Lower lobe of right lung (tissue), 2 donors: ENCODE results near the gene PRDM11. TPM values are rescaled to one million over a fixed set of nuclear protein-coding genes. Genes with fewer than 3 reads are reported as not detected.

Experiments used
- ATAC-seq, 2 donors: fragments of 200-7000 bp; cut with Tn5 transposase; one replicate each; pipeline ENCODE4 v1.9.1; 2020 to 2022; ENCODE audit warnings: mild to moderate bottlenecking in 2 of 2, moderate library complexity in 2 of 2
- DNase-seq: peaks from one replicate; pipeline ENCODE4 v3.0.0-alpha.2; 2020
- H3K27ac ChIP-seq: fragments of 200-600 bp; one replicate; pipeline ENCODE4 v1.8.0; 2022
- H3K27me3 ChIP-seq: fragments of 200-600 bp; one replicate; pipeline ENCODE4 v1.8.0; 2022; ENCODE audit warnings: low read depth
- H3K36me3 ChIP-seq: fragments of 200-600 bp; one replicate; pipeline ENCODE4 v1.8.0; 2022; ENCODE audit warnings: mild to moderate bottlenecking
- H3K4me1 ChIP-seq: fragments of 200-600 bp; one replicate; pipeline ENCODE4 v1.8.0; 2022
- H3K4me3 ChIP-seq: fragments of 200-600 bp; one replicate; pipeline ENCODE4 v1.8.0; 2022; ENCODE audit warnings: mild to moderate bottlenecking
- H3K9me3 ChIP-seq: fragments of 200-600 bp; one replicate; pipeline ENCODE4 v1.8.0; 2022
- intact Hi-C: fragments of 100-400 bp; cut with DNase I; formaldehyde crosslinking; loops from one replicate; pipeline ENCODE4 v1.11.0; 2022
- total RNA-seq: library from RNA; stranded (reverse); fragmentation: NEBNext Ultra II Directional; extraction: Animal tissue kit (Norgen Biotek cat#: 25700); gene quantifications from one replicate; pipeline ENCODE4 v1.2.1, GENCODE V29; 2021
- TF ChIP-seq, protein P1 (sequence below): fragments of 200-600 bp; IDR thresholded peaks from one replicate; pipeline ENCODE4 v1.8.0; 2022; ENCODE audit warnings: antibody characterized with exemption, mild to moderate bottlenecking
- donor health status: DM: no; HTN: yes; CAD: no; lungs with severe emphysema.

The PRDM11 gene
- total RNA-seq, 1 donor from 2014 or later, result 15.1 TPM

DNA sequence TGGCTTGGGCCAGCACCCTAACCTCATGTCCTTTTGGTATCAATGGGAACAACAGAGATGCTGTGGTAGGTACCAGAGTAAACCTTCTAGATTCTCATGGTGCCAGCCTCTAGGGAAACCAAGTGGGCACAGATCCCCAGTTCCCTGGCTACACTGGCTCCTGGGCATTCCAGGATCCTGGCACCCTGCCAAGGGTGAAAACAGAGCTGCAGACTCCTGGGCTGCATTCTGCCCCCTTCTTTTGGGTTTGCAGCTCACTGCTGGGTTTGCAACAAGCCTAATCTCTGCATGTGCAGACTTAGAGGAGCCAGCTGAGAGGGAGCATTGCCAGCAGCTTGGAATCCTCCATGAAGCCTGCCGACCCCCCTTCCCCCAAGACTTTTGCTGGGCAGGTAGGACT lies 30.6 kb downstream of the PRDM11 start:
- Histone ChIP-seq H3K9me3 (no peaks in the 10 kb centered on the region), H3K36me3 (no peaks in the 10 kb centered on the region), H3K27me3 (no peaks in the 10 kb centered on the region), H3K27ac (no peak overlapping the region), H3K4me1 (peaks cover 14% of the 10 kb centered on the region), H3K4me3 (no peak overlapping the region)
- intact Hi-C loops, result no loop called here
- DNase-seq (no peak), ATAC-seq (no peak)
- TF ChIP-seq, protein P1, sequence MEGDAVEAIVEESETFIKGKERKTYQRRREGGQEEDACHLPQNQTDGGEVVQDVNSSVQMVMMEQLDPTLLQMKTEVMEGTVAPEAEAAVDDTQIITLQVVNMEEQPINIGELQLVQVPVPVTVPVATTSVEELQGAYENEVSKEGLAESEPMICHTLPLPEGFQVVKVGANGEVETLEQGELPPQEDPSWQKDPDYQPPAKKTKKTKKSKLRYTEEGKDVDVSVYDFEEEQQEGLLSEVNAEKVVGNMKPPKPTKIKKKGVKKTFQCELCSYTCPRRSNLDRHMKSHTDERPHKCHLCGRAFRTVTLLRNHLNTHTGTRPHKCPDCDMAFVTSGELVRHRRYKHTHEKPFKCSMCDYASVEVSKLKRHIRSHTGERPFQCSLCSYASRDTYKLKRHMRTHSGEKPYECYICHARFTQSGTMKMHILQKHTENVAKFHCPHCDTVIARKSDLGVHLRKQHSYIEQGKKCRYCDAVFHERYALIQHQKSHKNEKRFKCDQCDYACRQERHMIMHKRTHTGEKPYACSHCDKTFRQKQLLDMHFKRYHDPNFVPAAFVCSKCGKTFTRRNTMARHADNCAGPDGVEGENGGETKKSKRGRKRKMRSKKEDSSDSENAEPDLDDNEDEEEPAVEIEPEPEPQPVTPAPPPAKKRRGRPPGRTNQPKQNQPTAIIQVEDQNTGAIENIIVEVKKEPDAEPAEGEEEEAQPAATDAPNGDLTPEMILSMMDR, result no peak

DNA sequence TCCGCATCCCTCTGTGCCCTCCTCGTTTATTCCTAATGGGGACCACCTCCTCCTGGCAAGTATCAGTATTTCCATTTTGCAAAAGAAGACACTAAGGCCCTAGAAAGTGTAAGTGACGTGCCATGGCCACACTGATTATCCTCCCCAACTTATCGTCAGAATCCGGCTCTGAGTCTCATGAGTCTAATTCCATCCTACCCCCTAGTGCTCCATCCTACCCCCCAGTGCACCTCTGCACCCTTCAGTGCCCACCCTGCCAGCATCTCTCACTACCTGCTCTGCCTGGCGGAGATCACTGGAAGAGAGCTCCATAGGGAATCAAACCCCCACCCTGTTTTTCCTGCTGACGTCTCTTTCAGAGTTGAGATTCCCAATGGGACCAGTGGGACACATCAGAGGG lies 31.8 kb downstream of the PRDM11 start:
- Histone ChIP-seq H3K27ac (no peak overlapping the region), H3K4me1 (peaks cover 14% of the 10 kb centered on the region), H3K27me3 (no peaks in the 10 kb centered on the region), H3K4me3 (no peak overlapping the region), H3K9me3 (no peaks in the 10 kb centered on the region), H3K36me3 (no peaks in the 10 kb centered on the region)
- intact Hi-C loops, result no loop called here
- DNase-seq (no peak), ATAC-seq (no peak)
- TF ChIP-seq, protein P1, result no peak

DNA sequence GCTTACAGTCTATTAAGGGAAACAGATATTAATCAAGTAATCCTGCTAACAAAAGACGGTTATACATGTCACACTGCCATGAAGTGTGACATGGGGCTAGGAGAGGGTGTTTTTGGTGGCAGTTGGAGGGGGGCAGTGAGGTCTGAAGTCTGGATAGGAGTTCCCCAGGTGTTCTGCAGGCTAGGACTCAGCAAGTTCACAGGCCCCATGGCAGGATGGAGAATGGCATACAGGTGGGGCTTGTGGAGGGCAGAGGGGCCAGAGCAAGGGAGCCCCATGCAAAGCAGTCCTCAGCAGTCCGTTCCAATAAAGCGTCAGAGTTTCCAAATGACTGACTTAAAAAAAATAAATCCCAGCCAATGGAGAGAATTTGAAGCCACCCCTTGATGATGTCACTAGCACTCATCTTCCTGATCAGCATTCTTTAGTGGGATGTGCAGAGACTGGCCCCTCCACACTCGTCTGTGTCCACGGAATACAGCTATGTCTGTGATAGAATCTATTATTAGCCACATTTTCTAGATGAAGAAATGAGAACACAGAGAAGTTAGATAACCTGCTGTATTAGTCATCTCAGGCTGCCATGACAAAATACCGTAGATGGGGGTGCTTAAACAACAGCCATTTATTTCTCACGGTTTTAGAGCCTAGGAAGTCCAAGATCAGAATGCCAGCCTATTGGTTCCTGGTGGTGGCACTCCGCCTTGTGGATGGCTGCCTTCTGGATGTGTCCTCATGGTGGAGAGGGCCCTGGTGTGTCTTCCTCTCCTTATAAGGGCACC lies 32.6 kb downstream of the PRDM11 start:
- Histone ChIP-seq H3K36me3 (peaks cover 3% of the 10 kb centered on the region), H3K27me3 (no peaks in the 10 kb centered on the region), H3K27ac (no peak overlapping the region), H3K9me3 (no peaks in the 10 kb centered on the region), H3K4me1 (peaks cover 14% of the 10 kb centered on the region), H3K4me3 (no peak overlapping the region)
- intact Hi-C loops, result no loop called here
- TF ChIP-seq, protein P1, result no peak
- ATAC-seq, result no peak
- DNase-seq, result no peak

DNA sequence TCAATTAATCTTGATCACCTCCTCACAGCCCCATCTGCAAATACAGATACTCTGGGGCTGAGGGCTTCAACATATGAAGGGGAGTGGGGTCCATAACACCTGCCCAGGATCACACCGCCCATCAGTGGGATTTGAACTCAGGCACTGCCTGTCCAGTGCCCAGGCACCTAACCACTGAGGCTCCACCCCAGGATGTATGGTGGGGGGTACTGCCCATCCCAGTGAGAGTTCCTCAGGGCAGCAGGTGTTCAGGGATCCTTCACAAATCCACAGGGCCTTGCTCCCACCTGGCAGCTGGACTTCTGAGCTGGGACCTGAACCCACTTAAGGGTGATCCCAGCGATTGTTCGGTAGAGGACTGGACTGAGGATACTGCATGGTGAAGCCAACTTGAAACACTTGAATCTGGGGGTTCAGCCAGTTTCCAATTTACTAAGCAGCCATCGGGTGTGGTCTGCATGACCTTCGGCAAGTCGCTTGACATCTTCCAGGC lies 33.3 kb downstream of the PRDM11 start:
- peak overlapping the region; percentile 59 for H3K4me3 ChIP-seq

DNA sequence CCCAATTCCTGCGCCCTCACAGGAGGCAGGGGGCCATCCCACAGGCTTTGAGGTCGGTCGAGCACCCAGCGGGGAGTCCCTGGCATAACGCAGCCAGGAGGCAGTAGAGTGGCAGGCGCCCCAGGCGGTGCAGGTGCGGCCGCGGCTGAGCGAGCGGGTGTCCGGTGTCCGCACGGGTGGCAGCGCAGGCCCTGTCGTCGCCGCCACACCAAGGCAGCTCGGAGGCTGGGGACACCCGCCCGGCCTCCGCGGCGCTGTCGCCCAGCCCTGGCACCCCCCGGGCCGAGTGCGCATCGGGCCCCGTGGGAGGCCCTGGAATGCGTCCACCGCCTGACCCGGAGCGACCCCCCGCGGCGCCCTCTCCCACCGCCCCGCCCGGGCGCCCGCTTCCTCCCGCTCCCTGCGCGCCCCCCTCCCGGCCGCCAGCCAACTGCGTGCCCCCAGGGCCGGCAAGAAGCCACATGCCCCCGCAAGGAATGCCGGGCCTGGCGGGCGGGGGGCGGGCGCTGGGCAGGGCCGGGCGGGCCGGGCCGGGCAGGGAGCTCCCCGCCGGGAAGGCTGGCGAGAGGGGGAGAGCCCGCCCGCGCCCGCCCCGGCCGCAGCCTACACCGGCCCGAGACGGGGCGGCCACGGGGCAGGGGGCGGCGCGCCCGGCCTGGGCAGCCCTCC lies 33.9 kb downstream of the PRDM11 start:
- peak overlapping the region; percentile 59 for H3K4me3 ChIP-seq
- peaks cover 14% of the 10 kb centered on the region for H3K4me1 ChIP-seq
- TF ChIP-seq, protein P1, result peak; percentile 55
- no peaks in the 10 kb centered on the region for H3K9me3 ChIP-seq
- intact Hi-C loops, result no loop called here
- DNase-seq (peak; percentile 64), ATAC-seq (peak; percentile 84 to 89)
- peak overlapping the region; percentile 93 for H3K27ac ChIP-seq
- no peaks in the 10 kb centered on the region for H3K27me3 ChIP-seq
- peaks cover 8% of the 10 kb centered on the region for H3K36me3 ChIP-seq

More for the DNA sequence above, 33.3 kb downstream of the PRDM11 start:
- H3K36me3 ChIP-seq, result peaks cover 8% of the 10 kb centered on the region
- intact Hi-C loops, result no loop called here
- no peak for DNase-seq
- TF ChIP-seq, protein P1, result no peak
- peaks cover 14% of the 10 kb centered on the region for H3K4me1 ChIP-seq
- H3K9me3 ChIP-seq, result no peaks in the 10 kb centered on the region
- H3K27ac ChIP-seq, result peak overlapping the region; percentile 93
- no peak for ATAC-seq
- H3K27me3 ChIP-seq, result no peaks in the 10 kb centered on the region
